ENCODE results near the gene CSRP3.
A peak's percentile ranks its signal among the peaks of the same experiment; 100 is the strongest.

The CSRP3 gene

GRCh38 chr11:19240420-19241259, 38.9 kb upstream of the CSRP3 start, which contains the start of gene E2F8:
E2F8 (minus strand) TSS chr11:19240945; CDS start chr11:19240121, 824 bp downstream.
- peaks cover 22% of the 10 kb centered on the region for H3K27me3 ChIP-seq (ENCODE audit: low read depth, low read length)

GRCh38 chr11:19239039-19239438, 37.3 kb upstream of the CSRP3 start:
- H3K4me1 ChIP-seq (ENCODE audit: control insufficient read depth in 1 of 2, insufficient read depth in 2 of 2, low read length in 2 of 2) = peaks cover 0 to 20% of the 10 kb centered on the region in 2 donors
- H3K9me3 ChIP-seq (ENCODE audit: control insufficient read depth in 1 of 2, low read length in 2 of 2) = no peaks in the 10 kb centered on the region
- no peaks in the 10 kb centered on the region for H3K36me3 ChIP-seq (ENCODE audit: control insufficient read depth in 1 of 2, insufficient read depth in 2 of 2, low read length in 2 of 2)
- no peak overlapping the region for H3K27ac ChIP-seq (ENCODE audit: low read length)
- no peak overlapping the region for H3K4me3 ChIP-seq (ENCODE audit: low read depth in 1 of 2, low read length in 2 of 2)
- H3K27me3 ChIP-seq (ENCODE audit: low read depth, low read length) = peaks cover 22% of the 10 kb centered on the region

More at GRCh38 chr11:19240420-19241259, 38.9 kb upstream of the CSRP3 start, which contains the start of gene E2F8:
- no peaks in the 10 kb centered on the region for H3K9me3 ChIP-seq (ENCODE audit: control insufficient read depth in 1 of 2, low read length in 2 of 2)
- peaks cover 0 to 20% of the 10 kb centered on the region in 2 donors for H3K4me1 ChIP-seq (ENCODE audit: control insufficient read depth in 1 of 2, insufficient read depth in 2 of 2, low read length in 2 of 2)
- peak within 1 kb of the TSS; percentile 60 to 88 for H3K4me3 ChIP-seq (ENCODE audit: low read depth in 1 of 2, low read length in 2 of 2)
- no peaks in the 10 kb centered on the region for H3K36me3 ChIP-seq (ENCODE audit: control insufficient read depth in 1 of 2, insufficient read depth in 2 of 2, low read length in 2 of 2)
- peak within 1 kb of the TSS; percentile 32 for H3K27ac ChIP-seq (ENCODE audit: low read length)

- Histone ChIP-seq H3K27me3 (ENCODE audit: low read depth, low read length) (peaks cover 16% of the 10 kb centered on the region), H3K27ac (ENCODE audit: low read length) (no peak overlapping the region), H3K9me3 (ENCODE audit: control insufficient read depth in 1 of 2, low read length in 2 of 2) (no peaks in the 10 kb centered on the region), H3K4me1 (ENCODE audit: control insufficient read depth in 1 of 2, insufficient read depth in 2 of 2, low read length in 2 of 2) (peaks cover 0 to 20% of the 10 kb centered on the region in 2 donors), H3K4me3 (ENCODE audit: low read depth in 1 of 2, low read length in 2 of 2) (no peak overlapping the region), H3K36me3 (ENCODE audit: control insufficient read depth in 1 of 2, insufficient read depth in 2 of 2, low read length in 2 of 2) (no peaks in the 10 kb centered on the region)
Measured at GRCh38 chr11:19237813-19238212, 36.0 kb upstream of the CSRP3 start.

DNA sequence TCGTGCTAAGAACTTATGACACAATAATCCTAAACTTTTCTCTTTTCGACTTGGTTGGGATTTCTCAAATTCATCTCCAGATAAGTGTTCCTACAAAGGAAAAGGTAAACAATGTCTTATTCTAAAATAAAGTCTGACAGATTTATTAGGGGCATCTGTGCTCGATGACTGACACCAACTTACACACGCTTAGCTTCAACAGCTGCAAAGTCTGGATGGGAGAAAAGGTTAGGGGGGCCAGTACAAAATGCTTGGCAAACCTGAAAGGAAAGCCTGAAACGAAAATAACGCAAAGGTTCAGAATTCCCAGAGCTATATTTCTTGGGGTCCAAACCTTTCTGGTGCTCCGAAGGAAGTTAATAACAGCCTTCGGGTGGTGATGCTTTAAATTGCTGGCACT, 35.6 kb upstream of the CSRP3 start:
- Histone ChIP-seq H3K9me3 (ENCODE audit: control insufficient read depth in 1 of 2, low read length in 2 of 2) (no peaks in the 10 kb centered on the region), H3K4me1 (ENCODE audit: control insufficient read depth in 1 of 2, insufficient read depth in 2 of 2, low read length in 2 of 2) (peaks cover 0 to 19% of the 10 kb centered on the region in 2 donors), H3K27me3 (ENCODE audit: low read depth, low read length) (peaks cover 12% of the 10 kb centered on the region), H3K36me3 (ENCODE audit: control insufficient read depth in 1 of 2, insufficient read depth in 2 of 2, low read length in 2 of 2) (no peaks in the 10 kb centered on the region), H3K4me3 (ENCODE audit: low read depth in 1 of 2, low read length in 2 of 2) (no peak overlapping the region), H3K27ac (ENCODE audit: low read length) (no peak overlapping the region)

GRCh38 chr11:19234231-19234817, 32.5 kb upstream of the CSRP3 start:
- H3K4me1 ChIP-seq (ENCODE audit: control insufficient read depth in 1 of 2, insufficient read depth in 2 of 2, low read length in 2 of 2) = no peaks in the 10 kb centered on the region
- H3K4me3 ChIP-seq (ENCODE audit: low read depth in 1 of 2, low read length in 2 of 2) = no peak overlapping the region
- no peak overlapping the region for H3K27ac ChIP-seq (ENCODE audit: low read length)
- no peaks in the 10 kb centered on the region for H3K9me3 ChIP-seq (ENCODE audit: control insufficient read depth in 1 of 2, low read length in 2 of 2)
- H3K36me3 ChIP-seq (ENCODE audit: control insufficient read depth in 1 of 2, insufficient read depth in 2 of 2, low read length in 2 of 2) = no peaks in the 10 kb centered on the region
- H3K27me3 ChIP-seq (ENCODE audit: low read depth, low read length) = no peaks in the 10 kb centered on the region

DNA sequence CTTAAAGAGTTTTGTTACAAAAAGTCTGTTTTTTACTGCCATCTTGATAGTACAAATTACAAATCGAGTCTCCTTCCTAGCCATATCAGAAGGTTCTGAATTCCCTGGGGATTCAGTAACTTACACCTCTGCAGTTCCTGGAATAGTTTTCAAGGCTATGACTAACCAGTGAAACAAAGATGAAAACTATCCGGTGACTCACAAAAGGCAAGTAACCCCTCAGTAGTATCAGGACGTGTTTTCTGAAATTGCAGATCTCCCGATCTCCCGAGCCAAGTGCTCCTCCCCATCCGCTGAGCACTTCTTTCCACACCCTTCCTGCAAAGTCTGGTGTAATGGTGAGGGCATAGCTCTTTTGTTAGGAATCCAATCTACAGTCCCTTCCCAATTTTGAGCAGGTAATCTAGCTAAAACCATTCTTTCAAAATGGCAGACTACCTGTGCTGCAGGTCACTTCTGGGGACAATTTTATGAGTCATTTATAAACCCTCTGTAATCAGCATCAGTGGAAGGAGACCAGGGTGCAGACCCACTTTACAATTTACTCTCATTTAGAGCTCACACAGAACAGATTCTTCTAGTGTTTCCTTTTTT, 31.2 kb upstream of the CSRP3 start:
- Histone ChIP-seq H3K9me3 (ENCODE audit: control insufficient read depth in 1 of 2, low read length in 2 of 2) (no peaks in the 10 kb centered on the region), H3K4me3 (ENCODE audit: low read depth in 1 of 2, low read length in 2 of 2) (no peak overlapping the region), H3K27me3 (ENCODE audit: low read depth, low read length) (no peaks in the 10 kb centered on the region), H3K27ac (ENCODE audit: low read length) (no peak overlapping the region), H3K36me3 (ENCODE audit: control insufficient read depth in 1 of 2, insufficient read depth in 2 of 2, low read length in 2 of 2) (no peaks in the 10 kb centered on the region), H3K4me1 (ENCODE audit: control insufficient read depth in 1 of 2, insufficient read depth in 2 of 2, low read length in 2 of 2) (no peaks in the 10 kb centered on the region)

DNA sequence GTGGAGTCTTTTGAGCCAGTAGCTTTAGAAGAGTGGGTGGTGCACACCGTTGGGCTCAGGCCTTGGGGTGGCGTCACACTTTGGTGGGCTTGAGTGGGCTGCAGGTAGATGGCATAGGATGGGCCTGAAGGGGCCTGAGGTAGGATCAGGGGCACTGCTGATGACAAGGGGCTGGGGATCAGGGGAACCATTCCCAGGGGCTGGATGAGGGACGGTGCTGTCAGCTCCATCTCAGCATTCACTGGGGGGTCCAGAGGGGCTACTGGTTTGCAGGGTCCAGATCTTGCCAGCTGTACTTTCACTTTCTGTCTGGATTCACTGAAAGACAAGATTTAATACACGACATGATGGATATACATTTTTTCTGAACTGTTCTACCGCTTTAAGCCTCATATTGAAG, 27.9 kb upstream of the CSRP3 start:
- no peaks in the 10 kb centered on the region for H3K27me3 ChIP-seq (ENCODE audit: low read depth, low read length)
- H3K27ac ChIP-seq (ENCODE audit: low read length) = no peak overlapping the region
- H3K9me3 ChIP-seq (ENCODE audit: control insufficient read depth in 1 of 2, low read length in 2 of 2) = no peaks in the 10 kb centered on the region
- H3K4me1 ChIP-seq (ENCODE audit: control insufficient read depth in 1 of 2, insufficient read depth in 2 of 2, low read length in 2 of 2) = no peaks in the 10 kb centered on the region
- no peak overlapping the region for H3K4me3 ChIP-seq (ENCODE audit: low read depth in 1 of 2, low read length in 2 of 2)
- H3K36me3 ChIP-seq (ENCODE audit: control insufficient read depth in 1 of 2, insufficient read depth in 2 of 2, low read length in 2 of 2) = no peaks in the 10 kb centered on the region

GRCh38 chr11:19228968-19229367, 27.2 kb upstream of the CSRP3 start:
- Histone ChIP-seq H3K27ac (ENCODE audit: low read length) (no peak overlapping the region), H3K4me3 (ENCODE audit: low read depth in 1 of 2, low read length in 2 of 2) (no peak overlapping the region), H3K9me3 (ENCODE audit: control insufficient read depth in 1 of 2, low read length in 2 of 2) (no peaks in the 10 kb centered on the region), H3K4me1 (ENCODE audit: control insufficient read depth in 1 of 2, insufficient read depth in 2 of 2, low read length in 2 of 2) (no peaks in the 10 kb centered on the region), H3K27me3 (ENCODE audit: low read depth, low read length) (no peaks in the 10 kb centered on the region), H3K36me3 (ENCODE audit: control insufficient read depth in 1 of 2, insufficient read depth in 2 of 2, low read length in 2 of 2) (no peaks in the 10 kb centered on the region)

DNA sequence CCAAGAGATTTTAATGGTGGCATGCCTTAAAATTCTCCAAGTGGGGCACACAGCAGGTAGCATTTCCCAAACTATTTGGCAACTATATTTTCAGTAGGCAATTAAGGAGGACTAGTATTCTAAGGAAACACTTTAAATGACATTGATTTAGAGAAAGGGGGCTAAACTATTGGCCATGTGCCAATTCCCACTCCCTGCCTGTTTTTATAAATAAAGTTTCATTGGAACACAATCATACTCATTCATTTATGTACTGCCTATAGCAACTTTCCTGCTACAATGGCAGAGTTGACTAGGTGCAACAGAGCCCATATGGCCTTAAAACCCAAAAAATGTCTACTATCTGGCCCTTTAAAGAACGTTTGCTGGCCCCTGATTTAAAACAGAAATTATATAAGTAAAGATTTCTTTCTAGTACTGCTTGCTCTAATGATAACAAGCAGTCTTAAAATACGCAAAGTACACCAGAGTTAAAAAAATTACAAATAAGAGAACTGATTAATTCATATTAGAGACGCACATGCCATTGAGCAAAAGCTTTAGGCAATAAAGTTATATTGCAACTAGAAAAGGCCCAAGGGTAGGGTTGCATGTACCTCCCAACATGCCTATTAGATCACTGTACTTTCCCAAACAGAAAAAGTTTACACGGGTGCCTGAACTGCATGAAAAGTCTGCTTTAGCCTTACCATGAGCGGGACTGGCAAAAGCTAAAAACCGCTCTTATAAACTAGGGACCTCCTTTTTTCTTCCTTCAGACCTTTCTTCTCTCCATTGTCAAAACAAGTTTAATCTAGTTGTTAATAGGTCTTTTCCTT, 24.8 kb upstream of the CSRP3 start:
- H3K27ac ChIP-seq (ENCODE audit: low read length) = no peak overlapping the region
- H3K9me3 ChIP-seq (ENCODE audit: control insufficient read depth in 1 of 2, low read length in 2 of 2) = no peaks in the 10 kb centered on the region
- no peaks in the 10 kb centered on the region for H3K4me1 ChIP-seq (ENCODE audit: control insufficient read depth in 1 of 2, insufficient read depth in 2 of 2, low read length in 2 of 2)
- no peaks in the 10 kb centered on the region for H3K36me3 ChIP-seq (ENCODE audit: control insufficient read depth in 1 of 2, insufficient read depth in 2 of 2, low read length in 2 of 2)
- H3K4me3 ChIP-seq (ENCODE audit: low read depth in 1 of 2, low read length in 2 of 2) = no peak overlapping the region
- H3K27me3 ChIP-seq (ENCODE audit: low read depth, low read length) = no peaks in the 10 kb centered on the region

DNA sequence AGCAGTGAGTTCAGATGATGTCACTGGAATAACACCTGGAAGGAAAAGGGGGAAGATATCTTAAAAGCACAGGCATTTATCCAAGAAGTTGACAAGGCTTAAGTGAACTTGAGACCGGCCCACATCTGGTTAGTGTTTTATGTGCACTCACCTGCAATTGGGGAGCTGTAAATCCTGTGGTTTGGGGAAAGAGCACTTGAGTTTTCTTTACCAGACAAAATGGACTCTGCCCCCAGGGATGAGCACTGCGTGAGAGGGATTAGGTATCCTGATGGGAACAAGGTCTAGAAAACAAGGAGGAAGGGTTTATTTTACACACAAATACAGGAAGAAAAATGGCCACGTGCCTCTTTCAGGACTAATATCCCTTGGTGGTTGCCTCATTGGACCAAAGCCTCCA, 23.8 kb upstream of the CSRP3 start:
- H3K27ac ChIP-seq (ENCODE audit: low read length) = no peak overlapping the region
- no peaks in the 10 kb centered on the region for H3K9me3 ChIP-seq (ENCODE audit: control insufficient read depth in 1 of 2, low read length in 2 of 2)
- no peaks in the 10 kb centered on the region for H3K36me3 ChIP-seq (ENCODE audit: control insufficient read depth in 1 of 2, insufficient read depth in 2 of 2, low read length in 2 of 2)
- H3K27me3 ChIP-seq (ENCODE audit: low read depth, low read length) = no peaks in the 10 kb centered on the region
- H3K4me1 ChIP-seq (ENCODE audit: control insufficient read depth in 1 of 2, insufficient read depth in 2 of 2, low read length in 2 of 2) = no peaks in the 10 kb centered on the region
- H3K4me3 ChIP-seq (ENCODE audit: low read depth in 1 of 2, low read length in 2 of 2) = no peak overlapping the region

- Histone ChIP-seq H3K4me3 (ENCODE audit: low read depth in 1 of 2, low read length in 2 of 2) (no peak overlapping the region), H3K36me3 (ENCODE audit: control insufficient read depth in 1 of 2, insufficient read depth in 2 of 2, low read length in 2 of 2) (no peaks in the 10 kb centered on the region), H3K27me3 (ENCODE audit: low read depth, low read length) (no peaks in the 10 kb centered on the region), H3K27ac (ENCODE audit: low read length) (no peak overlapping the region), H3K9me3 (ENCODE audit: control insufficient read depth in 1 of 2, low read length in 2 of 2) (no peaks in the 10 kb centered on the region), H3K4me1 (ENCODE audit: control insufficient read depth in 1 of 2, insufficient read depth in 2 of 2, low read length in 2 of 2) (no peaks in the 10 kb centered on the region)
Measured at GRCh38 chr11:19225123-19225522, 23.3 kb upstream of the CSRP3 start.
